GM12873 (cell line): Measurements from ENCODE around the gene EIF3I.
A peak's percentile ranks its signal among the peaks of the same experiment; 100 is the strongest.

Experiments used
- TF ChIP-seq, protein P1 (sequence below): IDR thresholded peaks from 2 replicates; pipeline ENCODE4 v1.5.1; 2012; ENCODE audit warnings: low read depth, mild to moderate bottlenecking, moderate library complexity, low read length, control low read depth; ENCODE audit not compliant: insufficient read depth; ENCODE audit errors: missing control alignments

The EIF3I gene

GRCh38 chr1:32208469-32208868 is 13.7 kb upstream of the EIF3I start:
- TF ChIP-seq, protein P1, sequence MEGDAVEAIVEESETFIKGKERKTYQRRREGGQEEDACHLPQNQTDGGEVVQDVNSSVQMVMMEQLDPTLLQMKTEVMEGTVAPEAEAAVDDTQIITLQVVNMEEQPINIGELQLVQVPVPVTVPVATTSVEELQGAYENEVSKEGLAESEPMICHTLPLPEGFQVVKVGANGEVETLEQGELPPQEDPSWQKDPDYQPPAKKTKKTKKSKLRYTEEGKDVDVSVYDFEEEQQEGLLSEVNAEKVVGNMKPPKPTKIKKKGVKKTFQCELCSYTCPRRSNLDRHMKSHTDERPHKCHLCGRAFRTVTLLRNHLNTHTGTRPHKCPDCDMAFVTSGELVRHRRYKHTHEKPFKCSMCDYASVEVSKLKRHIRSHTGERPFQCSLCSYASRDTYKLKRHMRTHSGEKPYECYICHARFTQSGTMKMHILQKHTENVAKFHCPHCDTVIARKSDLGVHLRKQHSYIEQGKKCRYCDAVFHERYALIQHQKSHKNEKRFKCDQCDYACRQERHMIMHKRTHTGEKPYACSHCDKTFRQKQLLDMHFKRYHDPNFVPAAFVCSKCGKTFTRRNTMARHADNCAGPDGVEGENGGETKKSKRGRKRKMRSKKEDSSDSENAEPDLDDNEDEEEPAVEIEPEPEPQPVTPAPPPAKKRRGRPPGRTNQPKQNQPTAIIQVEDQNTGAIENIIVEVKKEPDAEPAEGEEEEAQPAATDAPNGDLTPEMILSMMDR: no peak

DNA sequence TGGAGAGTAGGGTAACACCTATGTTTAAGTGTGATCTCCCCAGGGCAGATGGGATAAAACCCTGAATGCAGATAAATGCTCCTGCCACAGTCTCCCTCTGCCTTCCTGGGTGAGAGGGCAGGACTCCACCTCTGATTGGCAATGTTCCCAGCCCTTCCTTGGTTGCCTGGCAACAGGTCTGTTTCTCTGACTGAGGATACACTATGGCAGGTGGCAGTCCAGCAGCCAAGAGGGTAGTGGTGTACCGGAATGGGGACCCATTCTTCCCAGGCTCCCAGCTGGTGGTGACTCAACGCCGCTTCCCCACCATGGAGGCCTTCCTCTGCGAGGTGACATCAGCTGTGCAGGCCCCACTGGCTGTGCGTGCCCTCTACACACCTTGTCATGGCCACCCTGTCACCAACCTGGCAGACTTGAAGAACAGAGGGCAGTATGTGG is 13.3 kb upstream of the EIF3I start, which contains the start of gene DCDC2B:
Gene DCDC2B, plus strand, starts transcription at position 199 of the 438 bp plus-strand sequence. Its CDS starts 5 bp downstream, at position 204.
- TF ChIP-seq, protein P1: no peak

DNA sequence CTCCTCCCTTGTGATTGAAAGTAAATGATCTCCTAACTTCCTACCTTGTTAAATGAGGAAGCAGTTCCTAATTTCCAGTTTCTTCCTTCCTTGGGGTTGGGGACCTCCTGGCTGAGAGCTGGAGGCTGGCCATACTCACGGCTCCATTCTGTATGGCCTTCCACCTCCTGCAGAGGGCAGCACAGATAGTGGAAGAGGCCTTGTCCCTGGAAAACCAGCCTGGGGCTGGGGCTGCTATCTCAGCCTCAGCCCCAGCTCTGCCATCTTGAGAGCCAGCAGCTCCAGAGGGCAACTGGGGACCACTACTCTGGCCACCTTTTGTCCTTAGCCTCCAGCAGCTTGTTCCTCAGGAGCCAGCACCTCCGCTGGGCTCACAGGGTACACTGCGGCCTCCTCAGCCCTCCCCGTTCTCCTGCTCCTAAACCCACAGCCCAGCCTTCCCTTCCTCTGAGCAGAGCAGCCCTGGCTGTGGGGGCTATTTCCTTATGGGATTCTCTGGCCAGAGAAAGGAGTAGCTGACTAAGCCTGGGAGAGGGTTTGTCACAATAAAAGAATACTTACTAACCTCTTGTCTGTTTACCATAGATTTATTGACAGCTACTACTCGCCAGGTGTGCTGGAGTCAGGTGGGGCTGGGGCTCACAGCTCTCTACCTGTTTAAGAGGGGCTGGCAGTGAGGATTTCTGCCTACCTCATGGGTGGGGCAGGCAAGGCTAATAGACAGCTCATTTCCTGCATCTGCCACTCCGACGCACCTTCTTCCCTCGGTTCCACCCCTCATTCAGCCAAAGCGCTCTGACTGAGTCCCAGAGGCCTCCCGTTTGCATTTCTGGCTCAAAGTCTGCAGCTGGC is 6.4 kb upstream of the EIF3I start:
- TF ChIP-seq, protein P1: peak; percentile 88

DNA sequence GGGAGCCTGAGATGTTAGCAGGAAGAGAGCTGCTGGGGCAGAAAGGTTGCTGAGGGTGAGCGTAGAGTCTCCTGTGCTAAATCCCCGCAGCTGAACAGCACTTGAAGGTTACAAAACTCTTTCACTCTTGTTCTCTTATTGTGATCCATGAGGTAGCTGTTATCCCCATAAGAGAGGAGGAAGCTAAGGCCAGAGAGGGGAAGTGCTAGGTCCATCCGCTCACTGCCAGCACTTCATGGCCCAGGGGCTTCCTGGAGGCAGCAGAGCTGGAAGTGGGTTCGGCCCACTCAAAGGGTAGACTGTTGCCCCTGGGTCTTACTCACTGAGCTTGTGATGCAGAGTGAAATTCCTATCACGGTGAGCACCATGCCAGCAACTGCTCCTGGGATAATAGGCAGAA is 5.6 kb upstream of the EIF3I start:
- TF ChIP-seq, protein P1: no peak

GRCh38 chr1:32219022-32219421 is 3.2 kb upstream of the EIF3I start:
- TF ChIP-seq, protein P1: no peak

DNA sequence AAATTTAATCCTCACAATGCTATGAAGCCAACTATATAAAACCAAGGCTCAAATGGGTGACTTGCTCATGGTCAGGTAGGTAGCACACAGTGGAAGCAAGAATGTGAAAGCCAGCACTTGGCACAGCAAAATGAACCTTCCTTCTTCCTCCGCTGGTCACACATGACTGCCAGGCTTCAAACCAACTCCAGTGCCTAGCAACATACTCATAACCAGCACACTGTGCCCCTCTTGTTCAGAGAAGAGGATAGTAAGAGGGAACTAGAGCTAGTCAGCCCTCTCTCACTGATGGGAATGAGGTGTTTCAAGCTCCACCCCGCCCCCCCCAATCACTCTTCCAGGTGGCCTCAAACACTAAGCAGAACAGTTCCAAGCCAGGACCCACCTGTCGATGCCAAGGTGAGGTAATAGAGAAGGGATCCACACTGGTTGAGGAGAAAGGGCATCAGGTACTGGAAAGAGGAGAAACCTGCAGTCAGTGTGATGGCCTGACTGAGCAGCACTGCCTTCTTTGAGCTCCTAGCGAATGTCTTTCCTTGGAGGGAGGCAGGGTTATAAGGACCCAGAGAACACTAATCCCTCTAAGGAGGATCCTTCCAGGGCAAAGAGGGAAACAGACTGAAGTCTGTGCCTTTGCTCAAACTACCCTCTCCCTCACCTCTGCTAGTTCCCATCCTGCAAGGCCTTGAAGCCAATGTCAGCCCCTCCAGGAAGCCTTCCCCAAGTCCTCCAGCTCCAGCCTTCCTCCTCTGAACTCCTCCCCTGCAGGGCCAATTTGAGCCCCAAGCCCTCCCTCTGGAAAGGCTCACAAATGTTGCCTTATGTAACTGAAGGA is 1.2 kb upstream of the EIF3I start:
- TF ChIP-seq, protein P1: no peak

GRCh38 chr1:32221581-32221979 is 627 bp upstream of the EIF3I start:
- TF ChIP-seq, protein P1: no peak
